ENCODE measurements around the gene PROSER2.

PROSER2 gene

GRCh38 chr10:11869743-11870460 lies 46.7 kb downstream of the PROSER2 start:
- no peak for DNase-seq

GRCh38 chr10:11870461-11870780 lies 47.3 kb downstream of the PROSER2 start:
- DNase-seq: no peak

GRCh38 chr10:11870900-11871400 lies 47.8 kb downstream of the PROSER2 start:
- DNase-seq: no peak

DNA sequence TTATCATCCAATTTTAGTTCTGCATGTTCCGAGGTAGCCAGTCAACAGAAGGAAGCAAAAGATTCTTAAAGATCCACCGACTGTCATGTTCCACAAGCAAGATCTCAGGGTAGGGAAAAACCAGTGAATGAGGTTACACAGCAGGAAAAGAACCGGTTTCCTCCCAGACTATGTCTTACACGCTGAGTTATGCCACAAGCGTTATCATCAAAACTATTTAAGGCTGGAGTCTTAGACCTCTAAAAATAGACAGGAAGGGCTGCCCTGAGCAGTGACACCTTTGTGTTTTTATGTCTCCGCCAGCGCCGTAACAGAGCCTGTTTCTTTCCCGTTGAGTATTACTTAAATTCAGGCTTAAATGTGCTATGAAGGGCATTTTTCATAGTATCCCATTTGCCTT lies 48.3 kb downstream of the PROSER2 start:
- DNase-seq: no peak

GRCh38 chr10:11874568-11875493 lies 51.7 kb downstream of the PROSER2 start:
- DNase-seq: peak; percentile 77

DNA sequence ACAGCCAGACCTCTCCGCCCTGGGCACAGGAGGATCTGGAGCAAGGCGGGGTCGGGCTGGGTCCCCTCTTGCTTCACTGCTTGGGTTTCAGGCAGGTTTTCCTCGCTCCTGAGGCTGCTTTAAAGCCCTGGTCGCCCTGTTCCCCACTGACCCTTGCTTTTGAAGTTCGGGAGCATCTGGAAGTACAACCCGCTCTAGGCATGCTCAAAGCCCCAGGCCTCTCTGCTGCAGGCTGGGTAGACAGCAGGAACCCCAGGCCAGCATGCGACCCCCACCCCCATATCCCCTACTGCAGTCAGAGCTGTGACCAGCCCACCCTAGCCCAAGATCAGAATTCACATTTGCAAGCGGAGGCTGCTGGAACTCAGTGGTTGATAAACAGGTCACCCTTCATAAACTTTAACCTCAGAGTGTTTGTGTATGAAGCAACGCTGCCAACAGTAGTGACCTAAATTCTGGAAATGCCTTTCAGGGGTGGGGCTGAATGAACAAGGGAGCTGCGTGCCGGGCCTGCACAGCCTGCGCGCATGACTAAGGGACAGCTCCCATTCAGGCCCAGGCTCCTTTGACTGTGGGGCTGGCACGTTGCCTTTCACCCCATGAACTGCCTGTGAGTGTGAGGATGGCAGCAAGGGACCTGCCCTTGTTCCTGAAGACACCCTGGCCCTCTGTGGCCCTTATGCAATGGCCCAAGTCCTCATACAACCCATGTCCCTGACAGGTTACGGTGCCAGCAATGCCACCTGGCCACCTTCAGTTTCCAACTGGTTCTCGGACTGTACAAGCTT lies 52.5 kb downstream of the PROSER2 start:
- no peak for DNase-seq

- DNase-seq: no peak
Observed at GRCh38 chr10:11876324-11876723, 53.2 kb downstream of the PROSER2 start.

DNA sequence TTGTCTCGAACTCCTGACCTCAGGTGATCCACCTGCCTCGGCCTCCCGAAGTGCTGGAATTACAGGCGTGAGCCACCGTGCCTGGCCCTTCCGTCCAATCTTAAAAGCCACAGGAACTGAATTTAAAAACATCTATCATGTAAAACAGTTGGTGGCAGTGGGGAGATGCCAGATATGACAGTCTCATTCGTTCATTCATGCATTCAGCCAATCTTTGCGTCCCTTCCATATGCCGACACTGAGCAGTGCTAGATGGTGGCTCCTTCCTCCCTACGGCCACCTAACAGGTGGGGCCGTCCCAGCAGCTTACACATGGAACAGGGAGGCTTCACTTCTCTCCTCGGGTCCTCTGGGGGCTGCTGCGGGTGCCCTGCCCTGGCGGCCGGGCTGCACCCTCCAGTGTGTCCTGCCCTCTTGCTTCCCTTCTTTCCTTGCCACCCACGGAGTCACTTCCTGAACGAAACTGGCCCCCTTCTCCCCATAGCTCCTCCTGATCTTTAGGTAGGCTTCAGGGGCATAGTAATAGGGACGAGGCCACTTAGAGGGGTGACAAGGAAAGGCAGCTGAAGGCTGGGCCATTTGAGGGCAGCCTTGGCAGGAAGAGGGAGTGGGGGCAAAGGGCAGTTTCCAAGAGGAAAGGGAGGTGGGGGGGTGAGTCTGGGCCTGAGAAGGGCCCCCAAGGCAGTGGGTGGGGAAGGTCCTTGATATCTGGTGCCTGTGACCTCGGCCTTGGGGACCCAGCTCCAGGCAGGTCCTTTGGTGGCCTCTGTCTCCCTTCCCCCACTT lies 53.8 kb downstream of the PROSER2 start:
- no peak for DNase-seq

GRCh38 chr10:11877591-11877905 lies 54.4 kb downstream of the PROSER2 start:
- no peak for DNase-seq

DNA sequence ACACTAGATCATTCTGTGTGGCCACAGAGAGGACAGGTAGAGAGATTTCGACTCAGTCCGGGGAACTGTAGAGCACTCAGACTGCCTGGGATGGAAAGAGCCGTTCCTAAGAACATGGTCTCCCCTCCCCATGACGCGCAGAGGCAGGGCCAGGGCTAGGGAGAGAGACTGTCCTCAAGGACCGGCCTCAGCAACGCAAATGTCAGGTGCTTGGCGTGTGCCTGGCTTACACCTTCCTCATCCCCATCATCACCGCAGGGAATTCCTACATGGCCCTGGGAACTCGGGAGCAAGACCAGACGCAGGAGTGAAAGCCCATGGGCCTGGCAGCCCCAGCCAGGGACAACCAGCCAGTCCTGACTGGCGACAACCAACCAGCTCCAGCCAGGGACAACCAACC lies 55.6 kb downstream of the PROSER2 start:
- DNase-seq: no peak

GRCh38 chr10:11879387-11880094 lies 56.4 kb downstream of the PROSER2 start:
- DNase-seq: no peak

DNA sequence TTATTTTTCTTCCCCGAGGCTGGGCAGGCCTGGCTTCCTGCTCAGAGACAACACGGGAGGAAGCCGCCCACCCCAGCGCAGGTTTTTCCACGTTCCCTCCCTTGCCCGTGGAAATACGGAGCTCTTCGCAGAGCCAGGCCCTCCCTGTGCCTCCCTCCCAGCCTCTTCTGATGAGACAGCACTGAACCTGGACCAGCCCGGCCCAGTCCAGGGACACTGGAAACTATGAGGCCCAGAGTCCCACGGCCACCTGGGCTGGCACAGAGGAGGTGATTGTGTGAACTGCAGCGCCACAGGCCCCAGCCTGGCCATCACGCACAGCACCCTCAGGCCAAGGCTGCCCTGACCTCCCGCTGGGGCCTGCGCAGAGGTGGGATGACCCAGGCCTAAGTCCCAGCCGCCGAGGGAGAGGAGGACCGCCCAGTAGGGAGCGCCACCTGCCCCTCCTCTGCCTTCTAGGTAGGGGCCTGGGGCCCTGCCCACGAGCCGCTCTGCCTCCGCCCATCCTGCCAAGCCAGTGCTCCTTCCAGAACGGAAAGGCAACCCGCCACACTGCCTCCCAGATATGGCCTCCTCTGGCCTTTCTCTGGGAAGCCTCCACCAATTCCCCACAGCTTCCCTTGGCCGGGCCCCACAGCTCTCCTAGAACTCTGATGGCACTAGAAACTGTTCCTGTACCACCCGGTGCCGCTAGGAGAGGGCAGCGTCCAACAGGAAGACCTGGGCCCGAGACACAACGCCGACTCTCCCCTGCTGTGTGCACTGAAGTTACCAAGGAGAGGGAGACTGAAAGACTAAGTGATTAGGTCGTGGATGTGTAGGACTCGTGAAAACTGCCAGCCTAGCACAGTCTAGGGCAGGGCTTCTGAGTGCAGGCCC lies 57.2 kb downstream of the PROSER2 start:
- DNase-seq: no peak

DNA sequence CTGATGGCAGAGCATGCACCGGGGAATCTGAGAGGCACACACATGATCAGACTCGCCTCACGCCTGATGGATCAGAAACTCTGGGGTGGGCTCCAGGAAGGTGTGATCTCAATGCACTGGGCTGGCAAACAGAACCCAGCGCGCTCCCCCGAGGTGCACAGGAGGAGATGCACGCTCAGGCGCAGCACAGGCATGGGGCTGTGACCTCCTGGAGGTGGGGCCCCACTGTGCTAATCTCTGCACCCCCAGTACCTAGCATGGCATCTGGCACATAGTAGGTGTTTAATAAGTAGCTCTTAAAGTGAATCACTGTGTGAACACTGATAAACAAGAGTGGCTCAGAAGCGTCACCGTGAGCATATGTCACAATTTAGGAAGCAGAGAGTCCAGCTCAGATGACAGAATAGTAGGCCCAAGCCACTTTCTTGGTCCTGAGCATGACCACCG lies 57.9 kb downstream of the PROSER2 start:
- no peak for DNase-seq

- DNase-seq: no peak
Observed at GRCh38 chr10:11881477-11882417, 58.6 kb downstream of the PROSER2 start.

GRCh38 chr10:11882646-11883375 lies 59.7 kb downstream of the PROSER2 start:
- no peak for DNase-seq

GRCh38 chr10:11884706-11885423 lies 61.7 kb downstream of the PROSER2 start:
- no peak for DNase-seq

GRCh38 chr10:11885437-11886137 lies 62.4 kb downstream of the PROSER2 start:
- DNase-seq: no peak

GRCh38 chr10:11886138-11886474 lies 63.0 kb downstream of the PROSER2 start:
- DNase-seq: no peak
